T-helper 17 cell (primary cell): Measurements from ENCODE around the gene AQP2. TPM values are rescaled to one million over a fixed set of nuclear protein-coding genes. Genes with fewer than 3 reads are reported as not detected.

Experiments used
- ATAC-seq: fragments of 150-1000 bp; cut with Tn5 transposase; 2 replicates; pipeline ENCODE4 v1.10.0; 2021; ENCODE audit warnings: mild to moderate bottlenecking, moderate library complexity
- DNase-seq, 3 donors: peaks; one replicate each; pipeline versions ENCODE4 v3.0.0 to v3.0.0-alpha.2; 2020 to 2021
- H3K9me3 ChIP-seq: one replicate; pipeline ENCODE4 v1.7.0; 2013; ENCODE audit warnings: low read length, mild to moderate bottlenecking; ENCODE audit not compliant: control insufficient read depth, poor library complexity, severe bottlenecking
- H3K27ac Mint-ChIP-seq: one replicate; pipeline ENCODE4 v1.8.0; 2022; ENCODE audit warnings: mild to moderate bottlenecking, moderate library complexity, mixed read lengths
- H3K27me3 Mint-ChIP-seq: one replicate; pipeline ENCODE4 v1.8.0; 2022; ENCODE audit warnings: mixed read lengths
- H3K36me3 Mint-ChIP-seq: one replicate; pipeline ENCODE4 v1.8.0; 2022; ENCODE audit warnings: low read depth, mixed read lengths
- H3K4me1 Mint-ChIP-seq: one replicate; pipeline ENCODE4 v1.8.0; 2022; ENCODE audit warnings: mild to moderate bottlenecking, mixed read lengths
- H3K4me3 Mint-ChIP-seq: one replicate; pipeline ENCODE4 v1.8.0; 2022; ENCODE audit warnings: mild to moderate bottlenecking, moderate library complexity, mixed read lengths
- total RNA-seq, 4 donors: library from RNA in 2 of 4; stranded (reverse) in 2 of 4; gene quantifications; one replicate each; pipeline ENCODE4 v1.2.3 and lab custom pipeline; 2022 to 2026

The AQP2 gene
- total RNA-seq, 2 donors from 2014 or later: not detected

DNA sequence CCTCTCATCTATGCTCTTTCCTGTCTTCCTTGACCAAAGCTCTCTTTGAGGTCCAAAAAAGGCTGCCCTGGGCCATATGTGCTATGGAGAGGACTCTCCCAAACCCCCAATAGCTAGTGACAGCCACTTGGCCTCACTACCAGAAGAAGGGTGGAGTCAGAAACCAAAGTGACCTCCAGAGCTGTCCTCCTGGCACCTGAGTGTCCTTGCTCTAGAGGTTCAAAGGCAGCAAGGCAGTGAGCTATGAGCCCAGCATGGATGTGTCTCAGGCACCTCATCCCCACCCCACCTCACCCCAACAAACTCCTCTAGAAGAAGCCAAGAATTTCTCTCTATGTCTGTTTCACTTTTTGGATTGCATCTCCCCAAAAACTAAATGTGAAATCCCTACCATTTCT lies 7.0 kb downstream of the AQP2 start:
- DNase-seq: no peak
- no peak for ATAC-seq
- Mint-ChIP-seq H3K27me3 (peaks cover 80% of the 10 kb centered on the region), H3K27ac (no peak overlapping the region), H3K4me3 (no peak overlapping the region), H3K36me3 (peaks cover 15% of the 10 kb centered on the region), H3K4me1 (peaks cover 9% of the 10 kb centered on the region)
- no peaks in the 10 kb centered on the region for H3K9me3 ChIP-seq

DNA sequence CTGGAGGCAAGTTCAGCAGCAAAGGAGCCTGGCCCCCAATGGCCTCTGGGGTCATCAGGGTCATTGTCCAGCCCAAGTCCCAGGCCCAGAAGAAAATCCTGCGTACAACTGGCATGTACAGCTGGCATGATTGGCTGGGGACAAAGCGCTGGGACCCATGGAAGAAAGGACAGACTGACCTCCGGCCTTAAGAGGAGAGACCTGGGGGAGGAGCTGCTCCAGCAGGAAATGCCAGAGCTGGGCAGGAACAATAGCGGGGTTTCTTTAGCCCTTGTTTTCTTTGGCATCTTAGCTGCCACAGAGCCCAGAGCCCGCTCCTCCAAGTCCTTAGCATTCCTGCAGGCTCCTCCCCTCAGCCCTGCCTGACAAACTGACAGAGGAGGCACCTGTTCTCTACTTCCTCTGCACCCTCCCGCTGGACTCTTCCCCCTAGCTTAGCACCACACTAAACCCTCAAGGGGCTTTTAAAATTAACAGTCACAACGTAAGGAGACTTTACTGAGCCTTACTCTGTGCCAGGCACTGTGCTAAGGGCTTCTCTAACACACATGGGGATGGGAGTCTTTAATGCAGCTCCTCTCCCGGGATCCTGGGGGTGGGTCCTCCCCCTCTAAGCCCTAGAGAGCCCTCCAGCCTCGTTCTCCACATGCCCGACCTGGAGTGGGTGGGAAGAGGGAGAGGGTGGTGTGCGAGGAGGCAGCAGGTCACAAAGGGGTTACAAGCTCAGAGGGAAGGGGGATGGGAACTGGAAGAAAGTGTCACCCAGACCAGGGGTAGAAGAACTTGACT lies 9.3 kb downstream of the AQP2 start:
- H3K9me3 ChIP-seq: no peaks in the 10 kb centered on the region
- Mint-ChIP-seq H3K36me3 (peaks cover 15% of the 10 kb centered on the region), H3K4me1 (peaks cover 9% of the 10 kb centered on the region), H3K27me3 (peaks cover 81% of the 10 kb centered on the region), H3K27ac (no peak overlapping the region), H3K4me3 (peak overlapping the region; percentile 86)
- ATAC-seq (no peak), DNase-seq (no peak)

DNA sequence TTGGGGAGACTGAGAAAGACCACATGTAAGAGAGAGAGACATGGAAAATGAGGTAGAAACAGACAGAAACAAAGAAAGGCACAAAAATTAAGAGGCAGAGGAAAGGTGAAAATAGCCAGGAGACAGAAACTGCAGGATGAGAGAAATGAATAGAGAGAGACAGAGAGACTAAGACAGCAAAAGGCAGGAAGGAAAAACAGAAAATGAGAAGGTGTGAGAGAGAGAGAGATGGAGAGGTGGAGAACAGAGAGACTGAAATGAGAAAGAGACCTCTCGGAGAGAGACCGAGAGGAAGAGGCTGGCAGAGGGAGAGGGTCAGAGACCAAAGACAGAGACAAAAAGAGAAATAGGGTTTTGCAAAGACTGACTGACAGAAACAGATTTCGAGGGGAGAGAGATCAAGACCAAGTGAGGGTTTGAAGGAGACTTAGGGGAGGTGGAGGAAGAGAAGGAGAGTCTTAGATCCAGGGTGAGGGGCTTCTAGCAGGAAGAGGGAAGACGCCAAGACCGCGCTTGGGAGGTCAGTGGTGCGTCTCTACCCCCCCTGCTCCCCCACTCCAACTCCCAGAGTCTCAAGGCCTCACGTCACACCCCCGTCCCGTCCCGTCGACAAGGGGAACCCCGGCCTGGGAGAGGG lies 10.1 kb downstream of the AQP2 start:
- Mint-ChIP-seq H3K27me3 (peaks cover 83% of the 10 kb centered on the region), H3K27ac (no peak overlapping the region), H3K4me3 (peak overlapping the region; percentile 86), H3K4me1 (peaks cover 10% of the 10 kb centered on the region), H3K36me3 (peaks cover 15% of the 10 kb centered on the region)
- ATAC-seq (no peak), DNase-seq (no peak)
- H3K9me3 ChIP-seq: no peaks in the 10 kb centered on the region

DNA sequence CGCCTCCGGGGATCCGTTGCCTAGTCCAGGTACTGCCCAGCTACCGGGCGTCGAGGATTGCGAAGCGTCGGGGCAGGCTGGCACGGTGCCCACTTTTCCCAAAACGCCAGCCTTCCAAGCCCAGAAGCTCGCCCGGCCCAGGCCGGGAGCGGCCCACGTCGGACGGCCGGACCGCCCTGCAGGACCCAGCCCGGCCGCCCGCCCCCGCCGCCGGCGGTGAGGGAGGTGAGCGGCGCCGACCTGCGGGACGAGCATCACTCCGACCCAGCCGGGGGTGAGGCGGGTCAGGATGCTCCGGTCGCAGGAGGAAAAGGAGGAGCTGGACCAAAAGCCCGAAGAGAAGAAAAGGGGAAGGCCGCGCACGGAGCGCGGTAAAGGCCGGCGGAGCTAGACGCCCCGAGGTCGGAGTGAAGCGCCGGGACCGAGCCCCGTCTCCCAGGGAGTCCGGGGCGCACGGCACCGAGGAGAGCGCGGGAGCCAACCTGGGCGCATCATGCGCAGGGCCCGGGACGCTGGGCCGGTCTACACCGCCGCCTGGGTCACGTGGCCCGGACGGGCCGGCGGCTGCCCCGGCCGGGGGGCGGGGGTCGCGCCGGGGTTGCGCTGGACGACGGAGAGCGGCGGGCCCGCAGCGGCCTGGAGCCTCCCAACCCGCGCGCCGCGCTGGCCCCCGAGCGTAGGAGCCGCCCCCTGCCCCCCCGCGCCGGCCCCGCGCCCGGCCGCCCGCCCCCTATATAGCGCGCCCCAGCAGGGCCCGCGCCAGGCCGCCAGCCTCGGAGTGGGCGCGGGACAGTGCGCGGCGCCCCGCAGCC lies 10.8 kb downstream of the AQP2 start, which contains the start of gene AQP5:
Gene AQP5 (plus strand): TSS at position 762 of the 812 bp plus-strand sequence. CDS start 146 bp downstream, outside the sequence.
- H3K4me3 Mint-ChIP-seq: peak within 1 kb of the TSS; percentile 86
- peaks cover 15% of the 10 kb centered on the region for H3K36me3 Mint-ChIP-seq
- no peaks in the 10 kb centered on the region for H3K9me3 ChIP-seq
- peak; percentile 27 for ATAC-seq
- peaks cover 11% of the 10 kb centered on the region for H3K4me1 Mint-ChIP-seq
- peaks cover 86% of the 10 kb centered on the region for H3K27me3 Mint-ChIP-seq
- no peak within 1 kb of the TSS for H3K27ac Mint-ChIP-seq
- DNase-seq: no peak

DNA sequence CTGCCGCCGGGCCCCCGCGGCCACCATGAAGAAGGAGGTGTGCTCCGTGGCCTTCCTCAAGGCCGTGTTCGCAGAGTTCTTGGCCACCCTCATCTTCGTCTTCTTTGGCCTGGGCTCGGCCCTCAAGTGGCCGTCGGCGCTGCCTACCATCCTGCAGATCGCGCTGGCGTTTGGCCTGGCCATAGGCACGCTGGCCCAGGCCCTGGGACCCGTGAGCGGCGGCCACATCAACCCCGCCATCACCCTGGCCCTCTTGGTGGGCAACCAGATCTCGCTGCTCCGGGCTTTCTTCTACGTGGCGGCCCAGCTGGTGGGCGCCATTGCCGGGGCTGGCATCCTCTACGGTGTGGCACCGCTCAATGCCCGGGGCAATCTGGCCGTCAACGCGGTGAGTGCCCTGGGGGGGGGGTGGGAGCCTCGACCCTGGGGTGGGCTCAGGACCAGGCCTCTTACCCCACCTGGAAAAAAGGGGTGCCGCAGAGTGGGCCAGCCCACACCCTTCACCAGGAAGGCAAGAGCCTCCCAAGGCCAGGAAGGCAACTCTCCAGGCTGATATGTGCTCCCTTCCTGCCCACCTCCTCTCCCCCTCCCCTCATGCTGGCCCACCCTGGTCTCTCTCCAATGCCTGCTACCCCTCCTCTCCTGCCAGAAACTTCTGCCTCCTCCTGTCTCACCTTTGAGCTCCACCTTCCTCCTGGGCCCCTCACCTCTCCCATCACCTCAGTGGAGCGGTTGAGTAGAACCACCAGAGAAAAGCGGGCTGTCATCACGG lies 11.6 kb downstream of the AQP2 start:
- Mint-ChIP-seq H3K36me3 (peaks cover 12% of the 10 kb centered on the region), H3K4me1 (peaks cover 15% of the 10 kb centered on the region), H3K27me3 (peaks cover 86% of the 10 kb centered on the region), H3K27ac (no peak overlapping the region), H3K4me3 (peak overlapping the region; percentile 56)
- no peaks in the 10 kb centered on the region for H3K9me3 ChIP-seq
- ATAC-seq: no peak
- no peak for DNase-seq

DNA sequence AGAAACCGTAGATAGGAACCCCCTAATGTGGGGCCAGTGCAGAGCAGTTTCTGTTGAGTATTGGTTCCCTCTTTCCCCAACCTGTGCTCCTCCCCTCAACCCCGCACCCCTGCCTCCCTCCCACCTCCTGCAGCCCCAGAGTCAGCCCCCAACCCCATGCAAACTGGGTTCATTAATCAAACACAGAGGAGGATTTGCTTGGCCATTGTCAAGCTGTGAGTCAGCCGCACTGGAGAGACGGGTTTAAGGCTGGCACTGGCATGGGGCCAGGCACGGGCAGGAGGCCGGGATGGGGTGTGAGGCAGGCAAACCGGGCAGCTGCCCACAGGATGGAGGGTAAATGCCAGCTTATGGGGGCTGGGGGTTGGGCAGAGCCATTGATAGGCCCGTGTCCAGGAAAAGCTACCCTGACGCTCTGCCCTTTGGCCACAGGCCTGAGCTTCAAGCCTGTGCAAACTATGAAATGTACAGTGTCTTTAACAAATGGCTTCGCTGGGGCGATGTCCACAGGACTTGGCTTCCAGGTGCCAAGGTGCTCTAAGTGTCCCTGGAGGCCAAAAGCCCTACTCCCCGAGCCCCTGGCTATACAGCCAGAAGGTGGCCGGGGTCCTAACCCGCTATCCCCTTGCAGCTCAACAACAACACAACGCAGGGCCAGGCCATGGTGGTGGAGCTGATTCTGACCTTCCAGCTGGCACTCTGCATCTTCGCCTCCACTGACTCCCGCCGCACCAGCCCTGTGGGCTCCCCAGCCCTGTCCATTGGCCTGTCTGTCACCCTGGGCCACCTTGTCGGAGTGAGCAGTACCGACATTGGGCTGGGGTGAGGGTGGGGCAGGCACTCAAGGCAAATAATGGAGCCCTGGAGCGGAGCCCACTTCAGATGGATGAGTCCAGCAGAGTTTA lies 12.6 kb downstream of the AQP2 start:
- Mint-ChIP-seq H3K4me1 (peaks cover 16% of the 10 kb centered on the region), H3K27ac (no peak overlapping the region), H3K27me3 (peaks cover 78% of the 10 kb centered on the region), H3K4me3 (no peak overlapping the region), H3K36me3 (peaks cover 10% of the 10 kb centered on the region)
- H3K9me3 ChIP-seq: no peaks in the 10 kb centered on the region
- DNase-seq (no peak), ATAC-seq (no peak)

DNA sequence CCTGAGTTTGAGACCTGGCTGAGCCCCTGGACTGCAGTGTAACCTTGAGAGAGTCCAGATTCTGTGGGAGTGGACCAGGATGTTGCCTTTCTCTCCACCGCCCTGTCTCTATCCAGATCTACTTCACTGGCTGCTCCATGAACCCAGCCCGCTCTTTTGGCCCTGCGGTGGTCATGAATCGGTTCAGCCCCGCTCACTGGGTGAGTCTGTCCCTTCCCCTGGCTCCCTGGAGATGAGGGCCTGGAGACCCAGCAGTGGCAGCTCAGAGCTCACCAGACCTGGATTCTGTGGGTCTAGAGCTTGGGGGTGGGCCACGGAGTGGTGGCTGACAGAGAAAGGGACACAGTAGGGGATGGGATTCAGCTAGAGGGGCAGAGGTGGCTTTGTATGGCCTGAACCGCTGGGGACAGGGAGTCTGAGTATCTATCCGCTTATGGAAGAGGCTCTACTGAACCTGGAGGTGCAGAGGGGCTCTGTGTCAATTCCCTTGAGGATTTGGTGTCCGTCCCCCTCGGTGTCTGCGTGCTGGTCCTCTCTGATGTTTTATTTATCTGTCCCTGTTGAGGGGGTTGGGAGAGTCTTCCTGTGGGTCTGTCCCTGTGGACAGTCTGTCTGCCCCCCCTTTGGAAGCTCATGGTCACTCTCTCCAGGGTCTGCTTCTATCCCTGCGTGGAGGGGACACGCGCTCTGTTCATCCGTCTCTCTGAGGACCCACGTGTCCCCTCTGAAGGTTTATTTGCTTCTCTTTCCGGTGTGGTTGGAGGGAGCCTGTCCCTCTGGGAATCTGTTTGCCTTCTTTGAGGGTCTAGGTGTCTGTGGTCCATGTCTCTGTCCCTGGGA lies 13.7 kb downstream of the AQP2 start:
- H3K9me3 ChIP-seq: no peaks in the 10 kb centered on the region
- peaks cover 8% of the 10 kb centered on the region for H3K36me3 Mint-ChIP-seq
- H3K4me1 Mint-ChIP-seq: peaks cover 16% of the 10 kb centered on the region
- H3K27me3 Mint-ChIP-seq: peaks cover 67% of the 10 kb centered on the region
- H3K4me3 Mint-ChIP-seq: no peak overlapping the region
- ATAC-seq (no peak), DNase-seq (no peak)
- no peak overlapping the region for H3K27ac Mint-ChIP-seq

DNA sequence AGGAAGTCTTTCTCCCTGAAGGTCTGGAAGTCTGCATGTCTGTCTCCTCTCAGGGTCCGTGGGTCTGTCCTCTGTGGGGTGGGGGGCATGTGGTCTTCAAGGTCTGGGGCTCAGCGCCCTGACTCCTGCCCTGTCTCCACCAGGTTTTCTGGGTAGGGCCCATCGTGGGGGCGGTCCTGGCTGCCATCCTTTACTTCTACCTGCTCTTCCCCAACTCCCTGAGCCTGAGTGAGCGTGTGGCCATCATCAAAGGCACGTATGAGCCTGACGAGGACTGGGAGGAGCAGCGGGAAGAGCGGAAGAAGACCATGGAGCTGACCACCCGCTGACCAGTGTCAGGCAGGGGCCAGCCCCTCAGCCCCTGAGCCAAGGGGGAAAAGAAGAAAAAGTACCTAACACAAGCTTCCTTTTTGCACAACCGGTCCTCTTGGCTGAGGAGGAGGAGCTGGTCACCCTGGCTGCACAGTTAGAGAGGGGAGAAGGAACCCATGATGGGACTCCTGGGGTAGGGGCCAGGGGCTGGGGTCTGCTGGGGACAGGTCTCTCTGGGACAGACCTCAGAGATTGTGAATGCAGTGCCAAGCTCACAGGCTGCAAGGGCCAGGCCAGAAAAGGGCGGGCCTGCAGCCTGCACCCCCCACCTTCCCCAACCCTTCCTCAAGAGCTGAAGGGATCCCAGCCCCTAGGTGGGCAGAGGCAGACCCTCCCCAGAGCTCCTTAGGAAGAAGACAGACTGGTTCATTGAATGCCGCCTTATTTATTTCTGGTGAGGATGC lies 14.5 kb downstream of the AQP2 start:
- Mint-ChIP-seq H3K27ac (no peak overlapping the region), H3K27me3 (peaks cover 58% of the 10 kb centered on the region), H3K36me3 (peaks cover 8% of the 10 kb centered on the region), H3K4me3 (no peak overlapping the region), H3K4me1 (peaks cover 15% of the 10 kb centered on the region)
- DNase-seq: no peak
- ATAC-seq: no peak
- no peaks in the 10 kb centered on the region for H3K9me3 ChIP-seq

DNA sequence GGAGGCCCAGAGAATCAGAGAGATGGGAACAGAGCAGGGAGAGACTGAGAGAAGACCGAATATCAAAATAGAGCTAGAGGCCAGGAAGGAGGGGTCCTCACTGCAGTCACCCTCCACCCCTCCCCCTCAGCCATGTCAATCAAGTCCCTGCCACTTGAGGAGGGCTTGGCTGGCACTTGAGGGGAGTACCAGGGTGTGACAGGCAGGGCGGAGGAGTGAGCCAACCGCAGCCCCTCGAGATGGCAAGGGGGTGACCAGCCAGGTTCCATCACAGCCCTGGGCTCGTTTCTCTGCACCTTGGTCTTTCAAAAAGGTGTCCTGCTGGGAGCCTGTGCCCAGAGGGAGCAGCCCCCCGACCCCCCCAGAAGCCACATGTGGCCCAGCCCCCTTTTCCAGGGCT lies 15.3 kb downstream of the AQP2 start:
- Mint-ChIP-seq H3K27ac (peak overlapping the region; percentile 83), H3K4me1 (peaks cover 7% of the 10 kb centered on the region), H3K4me3 (peak overlapping the region; percentile 31), H3K36me3 (peaks cover 2% of the 10 kb centered on the region), H3K27me3 (peaks cover 51% of the 10 kb centered on the region)
- ATAC-seq (no peak), DNase-seq (no peak)
- H3K9me3 ChIP-seq: no peaks in the 10 kb centered on the region

DNA sequence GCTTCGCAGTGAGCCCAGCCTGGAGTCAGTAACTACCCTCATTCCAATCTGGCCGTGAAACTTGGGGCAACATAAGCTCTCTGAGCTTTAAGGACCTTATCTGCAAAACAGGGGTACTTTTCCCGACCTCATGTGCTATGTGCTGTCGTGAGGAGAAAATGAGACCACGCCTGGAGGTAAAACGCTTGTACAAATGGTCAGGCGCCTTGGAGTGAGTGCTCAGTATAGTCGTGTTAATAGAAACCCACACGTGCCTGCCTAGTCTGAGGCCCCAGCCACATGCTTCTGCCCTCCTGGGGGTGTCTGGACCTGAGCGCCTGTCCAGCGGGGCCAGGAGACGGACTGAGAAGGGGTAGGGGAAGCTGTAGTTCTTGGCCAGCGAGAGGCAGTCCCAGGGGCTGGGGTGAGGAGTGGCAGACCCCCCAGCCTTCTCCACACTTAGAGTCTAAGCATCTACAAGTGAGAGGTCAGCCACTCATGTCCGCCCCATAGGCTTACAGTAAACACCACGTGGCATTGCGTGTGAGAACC lies 16.0 kb downstream of the AQP2 start:
- DNase-seq: no peak
- peak overlapping the region; percentile 83 for H3K27ac Mint-ChIP-seq

More for the DNA sequence above, 16.0 kb downstream of the AQP2 start:
- Mint-ChIP-seq H3K4me3 (peak overlapping the region; percentile 43), H3K27me3 (peaks cover 49% of the 10 kb centered on the region), H3K4me1 (peaks cover 7% of the 10 kb centered on the region), H3K36me3 (peaks cover 2% of the 10 kb centered on the region)
- no peak for ATAC-seq
- H3K9me3 ChIP-seq: no peaks in the 10 kb centered on the region
